HEK293T (cell line): ENCODE data around the gene MT1X.

Experiments used
- CTCF ChIA-PET: fragments of 350-600 bp; formaldehyde crosslinking; extraction: SDS; loops from one replicate; lab custom pipeline; 2021; ENCODE audit warnings: antibody characterized with exemption, inconsistent platforms; lab: Yijun Ruan, JAX
- POLR2A ChIA-PET: fragments of 350-600 bp; formaldehyde crosslinking; extraction: SDS; loops from one replicate; lab custom pipeline; 2020; ENCODE audit warnings: antibody characterized with exemption, inconsistent platforms; lab: Yijun Ruan, JAX
- DNase-seq: peaks from one replicate; pipeline ENCODE4 v3.0.0; 2012; ENCODE audit warnings: mixed read lengths; ENCODE audit errors: extremely low spot score
- ARNT ChIP-seq: fragments of 450-650 bp; IDR thresholded peaks from 2 replicates; pipeline ENCODE4 v1.6.1; 2017; ENCODE audit warnings: mild to moderate bottlenecking
- BHLHE40 ChIP-seq: fragments of 450-650 bp; IDR thresholded peaks from 2 replicates; pipeline ENCODE4 v1.6.1; 2016; ENCODE audit warnings: mild to moderate bottlenecking, moderate library complexity, borderline replicate concordance
- CTBP1 ChIP-seq: fragments of 450-650 bp; IDR thresholded peaks from 2 replicates; pipeline ENCODE4 v1.6.1; 2016; ENCODE audit warnings: borderline replicate concordance
- ELF4 ChIP-seq: fragments of 450-650 bp; IDR thresholded peaks from 2 replicates; pipeline ENCODE4 v1.6.1; 2017; ENCODE audit warnings: antibody characterized with exemption
- FOXA1 ChIP-seq: fragments of 450-650 bp; IDR thresholded peaks from 2 replicates; pipeline ENCODE4 v1.6.1; 2016; ENCODE audit warnings: mild to moderate bottlenecking
- FOXK2 ChIP-seq: fragments of 450-650 bp; IDR thresholded peaks from 2 replicates; pipeline ENCODE4 v1.6.1; 2016; ENCODE audit warnings: mild to moderate bottlenecking
- FOXM1 ChIP-seq: fragments of 450-650 bp; IDR thresholded peaks from 2 replicates; pipeline ENCODE4 v1.6.1; 2017; ENCODE audit warnings: mild to moderate bottlenecking, borderline replicate concordance
- HDGF ChIP-seq: fragments of 450-650 bp; IDR thresholded peaks from 2 replicates; pipeline ENCODE4 v1.6.1; 2017; ENCODE audit warnings: antibody characterized with exemption, borderline replicate concordance
- L3MBTL2 ChIP-seq: fragments of 450-650 bp; conservative IDR thresholded peaks from 2 replicates; pipeline ENCODE4 v1.6.1; 2016; ENCODE audit warnings: mild to moderate bottlenecking
- LEF1 ChIP-seq: fragments of 450-650 bp; IDR thresholded peaks from 2 replicates; pipeline ENCODE4 v1.6.1; 2017; ENCODE audit warnings: mild to moderate bottlenecking, borderline replicate concordance
- NFRKB ChIP-seq: fragments of 450-650 bp; IDR thresholded peaks from 2 replicates; pipeline ENCODE4 v1.6.1; 2016; ENCODE audit warnings: mild to moderate bottlenecking, moderate library complexity
- SP1 ChIP-seq: fragments of 450-650 bp; IDR thresholded peaks from 2 replicates; pipeline ENCODE4 v1.6.1; 2017
- SUZ12 ChIP-seq: fragments of 450-650 bp; IDR thresholded peaks from 2 replicates; pipeline ENCODE4 v1.6.1; 2016; ENCODE audit warnings: mild to moderate bottlenecking
- TARDBP ChIP-seq: fragments of 450-650 bp; IDR thresholded peaks from 2 replicates; pipeline ENCODE4 v1.6.1; 2016
- ZNF384 ChIP-seq: fragments of 450-650 bp; IDR thresholded peaks from 2 replicates; pipeline ENCODE4 v1.6.1; 2016
- TF ChIP-seq, protein P1 (sequence below): fragments of 450-650 bp; IDR thresholded peaks from 2 replicates; pipeline ENCODE4 v1.6.1; 2016

The MT1X gene

DNA sequence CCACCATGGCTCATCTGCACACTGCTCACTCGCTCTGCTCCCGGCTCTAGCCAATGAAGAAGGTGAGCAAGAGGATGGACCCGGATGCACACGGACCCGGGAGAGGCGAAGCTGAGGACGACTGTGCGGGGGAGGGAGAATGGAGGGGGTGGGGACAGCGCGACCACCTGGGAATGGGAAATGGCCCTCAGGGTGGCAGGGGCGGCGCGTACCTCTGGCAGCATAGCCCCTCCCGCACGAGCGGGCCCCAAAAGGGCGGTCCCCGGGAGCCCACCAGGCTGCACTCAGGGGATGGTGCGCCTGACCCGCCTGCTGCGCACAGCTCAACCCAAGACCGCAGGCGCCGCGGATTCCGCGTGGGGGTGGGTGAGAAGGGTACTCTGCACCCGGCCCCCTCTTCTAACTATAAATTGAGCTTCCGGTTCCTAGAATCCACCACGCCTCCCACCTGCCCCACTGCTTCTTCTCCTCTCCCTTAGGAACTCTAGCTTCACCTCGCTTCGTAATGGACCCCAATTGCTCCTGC, 6.5 kb upstream of the MT1X start:
- CTCF ChIA-PET = no interaction called here
- POLR2A ChIA-PET = no interaction called here
- TF ChIP-seq SP1 (no peak), FOXK2 (no peak), ARNT (no peak), CTBP1 (no peak), LEF1 (no peak), NFRKB (no peak), FOXM1 (no peak), ELF4 (no peak), HDGF (no peak), SUZ12 (no peak)
- TF ChIP-seq, protein P1, sequence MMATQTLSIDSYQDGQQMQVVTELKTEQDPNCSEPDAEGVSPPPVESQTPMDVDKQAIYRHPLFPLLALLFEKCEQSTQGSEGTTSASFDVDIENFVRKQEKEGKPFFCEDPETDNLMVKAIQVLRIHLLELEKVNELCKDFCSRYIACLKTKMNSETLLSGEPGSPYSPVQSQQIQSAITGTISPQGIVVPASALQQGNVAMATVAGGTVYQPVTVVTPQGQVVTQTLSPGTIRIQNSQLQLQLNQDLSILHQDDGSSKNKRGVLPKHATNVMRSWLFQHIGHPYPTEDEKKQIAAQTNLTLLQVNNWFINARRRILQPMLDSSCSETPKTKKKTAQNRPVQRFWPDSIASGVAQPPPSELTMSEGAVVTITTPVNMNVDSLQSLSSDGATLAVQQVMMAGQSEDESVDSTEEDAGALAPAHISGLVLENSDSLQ = no peak
- DNase-seq = no peak

DNA sequence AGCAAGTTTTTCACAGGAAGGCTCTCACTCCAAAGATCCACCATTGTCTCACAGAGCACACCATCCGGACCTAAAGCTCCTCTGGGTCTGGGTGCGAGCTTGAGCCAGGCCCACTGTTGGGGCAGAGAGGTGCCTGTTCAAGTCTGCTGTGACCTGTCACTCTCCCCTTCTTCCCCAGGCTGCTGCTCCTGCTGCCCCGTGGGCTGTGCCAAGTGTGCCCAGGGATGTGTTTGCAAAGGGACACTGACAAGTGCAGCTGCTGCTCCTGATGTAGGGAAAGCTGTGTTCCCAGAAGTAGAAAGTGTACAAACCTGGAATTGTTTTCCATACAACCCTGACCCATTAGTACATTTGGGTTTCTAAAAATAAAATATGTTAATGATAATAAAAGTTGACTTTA, 4.8 kb upstream of the MT1X start:
- CTCF ChIA-PET = interaction anchor here (0.6 kb wide), 1 partner anchor 101 kb away, joined by 3 read pairs; no protein-coding TSS in a partner anchor
- TF ChIP-seq BHLHE40 = no peak
- TF ChIP-seq ARNT = no peak
- TF ChIP-seq, protein P1 = no peak
- TF ChIP-seq FOXM1 = no peak
- no peak for TF ChIP-seq HDGF
- no peak for TF ChIP-seq ELF4
- no peak for TF ChIP-seq SUZ12
- TF ChIP-seq FOXA1 = no peak
- no peak for TF ChIP-seq NFRKB
- TF ChIP-seq FOXK2 = no peak
- TF ChIP-seq LEF1 = no peak
- TF ChIP-seq CTBP1 = no peak
- no peak for TF ChIP-seq ZNF384
- TF ChIP-seq TARDBP = no peak
- TF ChIP-seq SP1 = no peak
- no peak for TF ChIP-seq L3MBTL2
- POLR2A ChIA-PET = no interaction called here
- no peak for DNase-seq

DNA sequence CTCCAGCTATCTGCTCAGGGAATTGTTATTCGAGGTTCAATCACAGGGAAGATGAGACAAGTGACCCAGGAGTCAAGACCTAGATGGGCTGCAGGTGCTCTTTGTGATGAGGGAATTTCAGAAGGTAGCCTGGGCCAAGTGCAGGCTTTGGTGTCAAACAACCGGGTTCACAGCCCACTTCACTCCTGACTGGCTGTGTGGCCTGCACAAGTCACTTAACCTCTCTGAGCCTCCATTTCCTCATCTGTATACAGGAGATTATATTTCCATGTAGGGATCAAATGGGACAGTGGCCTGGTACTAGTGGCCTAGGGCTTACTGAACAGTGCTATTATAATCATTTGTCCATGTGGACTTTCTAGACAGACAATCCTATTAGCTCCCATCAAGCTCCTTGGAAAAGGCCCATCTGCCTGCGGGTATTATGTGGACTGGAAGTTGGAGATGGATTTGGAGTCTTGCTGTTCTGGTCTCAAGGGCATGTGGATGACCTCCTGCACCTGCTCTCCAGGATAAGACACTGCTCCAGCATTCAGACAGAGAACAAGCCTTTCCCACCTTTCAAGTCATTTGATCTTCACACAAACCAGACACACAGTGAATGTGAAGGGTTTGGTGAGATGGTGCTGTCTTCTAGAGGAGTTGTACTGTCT, 3.1 kb upstream of the MT1X start:
- no peak for DNase-seq
- TF ChIP-seq ZNF384 = no peak
- no peak for TF ChIP-seq LEF1
- TF ChIP-seq HDGF = no peak
- no peak for TF ChIP-seq FOXA1
- CTCF ChIA-PET = interaction anchor here (0.6 kb wide), 1 partner anchor 15 kb away, joined by 4 read pairs; no protein-coding TSS in a partner anchor
- POLR2A ChIA-PET = no interaction called here

DNA sequence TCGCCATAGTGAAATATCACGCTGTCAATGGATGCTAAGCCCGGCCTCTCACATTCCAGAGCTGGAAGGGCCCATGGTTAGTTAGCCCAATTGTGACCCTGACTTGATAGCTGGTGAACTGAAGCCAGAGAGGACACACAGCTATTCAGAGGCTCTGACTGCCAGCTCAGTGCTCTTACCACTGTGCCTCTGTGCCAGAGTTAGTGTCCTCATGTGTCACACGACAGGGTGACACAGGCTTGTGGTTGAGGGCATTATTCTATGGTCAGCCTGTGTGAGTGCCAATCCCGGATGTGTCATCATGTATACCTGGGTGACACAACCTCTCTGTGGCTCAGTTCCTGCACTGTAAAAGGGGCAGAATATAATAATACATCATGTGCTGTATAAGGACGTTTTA, 2.5 kb upstream of the MT1X start:
- ChIA-PET POLR2A (no interaction called here), CTCF (interaction anchor here (0.6 kb wide), 1 partner anchor 15 kb away, joined by 4 read pairs; no protein-coding TSS in a partner anchor)
- no peak for DNase-seq
- TF ChIP-seq NFRKB = no peak
- TF ChIP-seq LEF1 = no peak
- no peak for TF ChIP-seq L3MBTL2
- TF ChIP-seq FOXA1 = no peak
- no peak for TF ChIP-seq SP1
- TF ChIP-seq HDGF = no peak
- TF ChIP-seq ZNF384 = no peak
- TF ChIP-seq SUZ12 = no peak
- no peak for TF ChIP-seq ELF4
- TF ChIP-seq CTBP1 = no peak
- TF ChIP-seq, protein P1 = no peak
- no peak for TF ChIP-seq BHLHE40
- no peak for TF ChIP-seq FOXK2

DNA sequence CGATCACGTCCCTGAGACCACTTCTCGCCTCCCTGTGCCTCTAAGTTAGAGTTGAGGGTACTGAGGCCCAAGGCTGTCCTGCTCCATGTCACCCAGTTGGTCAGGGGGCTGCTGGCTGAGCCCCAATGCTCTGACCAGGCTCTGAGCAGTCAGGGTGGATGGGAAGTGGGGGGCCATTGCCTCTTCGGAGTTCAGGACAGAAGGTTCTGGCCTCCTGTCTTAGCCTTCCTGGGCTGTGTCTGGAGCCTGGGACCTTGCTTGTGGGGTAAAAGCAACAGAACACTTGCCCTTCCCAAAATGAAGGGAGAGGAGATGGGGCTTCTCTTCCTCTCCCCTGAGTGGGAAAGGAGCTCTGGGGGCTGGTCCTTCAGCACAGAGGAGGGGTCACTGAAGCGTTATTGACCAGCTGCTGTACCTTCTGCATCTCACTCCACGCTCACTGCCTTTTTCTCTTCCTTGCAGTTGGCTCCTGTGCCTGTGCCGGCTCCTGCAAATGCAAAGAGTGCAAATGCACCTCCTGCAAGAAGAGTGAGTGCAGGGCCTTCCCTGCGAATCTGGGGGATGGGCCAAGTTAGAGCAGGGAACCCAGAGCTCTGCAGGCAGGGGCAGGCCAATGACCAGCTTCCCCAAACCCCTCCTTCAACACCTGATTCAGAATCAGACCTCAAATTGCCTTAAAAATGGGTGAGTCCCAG, 580 bp downstream of the MT1X start:
- CTCF ChIA-PET = interaction anchor here (0.7 kb wide), 2 partner anchors 79 to 678 kb away, joined by 3 read pairs; no protein-coding TSS in a partner anchor
- POLR2A ChIA-PET = interaction anchor here (1.0 to 1.9 kb wide), 3 partner anchors 19 to 75 kb away, joined by 3 to 6 read pairs (median 3); partner anchors contain the start of gene MT2A
- DNase-seq = no peak
- TF ChIP-seq, protein P1 = no peak
- TF ChIP-seq CTBP1 (no peak), FOXA1 (no peak), FOXM1 (no peak), SUZ12 (no peak), FOXK2 (no peak), HDGF (no peak), L3MBTL2 (no peak)
